ENCODE data around the gene COLEC11. TPM values are rescaled to one million over a fixed set of nuclear protein-coding genes. Genes with fewer than 3 reads are reported as not detected.

COLEC11 gene
- total and polyA plus RNA-seq, 10 of the 15 experiments (the other 5 are each of a cell fraction or from before 2014, with no cell fraction given) = 0.08 to 0.74 (median 0.14) TPM; not detected in 4

DNA sequence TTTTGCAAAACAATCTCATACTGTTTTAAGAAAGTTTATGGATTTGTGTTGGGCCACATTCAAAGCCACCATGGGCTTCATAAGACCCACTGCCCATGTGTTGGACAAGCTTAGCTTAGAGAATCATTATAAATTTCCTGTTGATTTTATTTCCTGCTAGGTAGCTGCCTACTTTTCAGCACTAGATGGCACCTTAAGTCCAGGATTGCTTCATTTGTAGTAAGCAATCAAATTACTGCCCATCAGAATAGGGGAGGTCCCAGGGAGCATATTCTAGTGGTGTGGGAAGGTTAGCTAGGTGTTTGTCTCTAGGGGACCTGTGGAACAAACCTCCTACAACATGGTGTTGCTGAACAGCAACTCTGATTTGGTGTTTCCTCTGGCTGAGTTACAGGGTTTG, 97.5 kb downstream of the COLEC11 start (continued):
- TF ChIP-seq SMC3 (IDR thresholded peaks at IDR 0.05; ENCODE audit: borderline replicate concordance, low read length) = peak; percentile 31; the same call in 1 of the 2 replicates
- TF ChIP-seq RAD21 (IDR thresholded peaks at IDR 0.05; ENCODE audit: insufficient read depth, low read depth, low read length) = peak; percentile 48
- no peak for TF ChIP-seq TCF12 (IDR thresholded peaks at IDR 0.05; ENCODE audit: low read depth, low read length)
- TF ChIP-seq, protein P1, sequence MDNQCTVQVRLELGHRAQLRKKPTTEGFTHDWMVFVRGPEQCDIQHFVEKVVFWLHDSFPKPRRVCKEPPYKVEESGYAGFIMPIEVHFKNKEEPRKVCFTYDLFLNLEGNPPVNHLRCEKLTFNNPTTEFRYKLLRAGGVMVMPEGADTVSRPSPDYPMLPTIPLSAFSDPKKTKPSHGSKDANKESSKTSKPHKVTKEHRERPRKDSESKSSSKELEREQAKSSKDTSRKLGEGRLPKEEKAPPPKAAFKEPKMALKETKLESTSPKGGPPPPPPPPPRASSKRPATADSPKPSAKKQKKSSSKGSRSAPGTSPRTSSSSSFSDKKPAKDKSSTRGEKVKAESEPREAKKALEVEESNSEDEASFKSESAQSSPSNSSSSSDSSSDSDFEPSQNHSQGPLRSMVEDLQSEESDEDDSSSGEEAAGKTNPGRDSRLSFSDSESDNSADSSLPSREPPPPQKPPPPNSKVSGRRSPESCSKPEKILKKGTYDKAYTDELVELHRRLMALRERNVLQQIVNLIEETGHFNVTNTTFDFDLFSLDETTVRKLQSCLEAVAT (IDR thresholded peaks at IDR 0.05) = no peak
- TF ChIP-seq KLF5 (IDR thresholded peaks at IDR 0.05; ENCODE audit: partially characterized antibody) = no peak
- TF ChIP-seq, protein P2, sequence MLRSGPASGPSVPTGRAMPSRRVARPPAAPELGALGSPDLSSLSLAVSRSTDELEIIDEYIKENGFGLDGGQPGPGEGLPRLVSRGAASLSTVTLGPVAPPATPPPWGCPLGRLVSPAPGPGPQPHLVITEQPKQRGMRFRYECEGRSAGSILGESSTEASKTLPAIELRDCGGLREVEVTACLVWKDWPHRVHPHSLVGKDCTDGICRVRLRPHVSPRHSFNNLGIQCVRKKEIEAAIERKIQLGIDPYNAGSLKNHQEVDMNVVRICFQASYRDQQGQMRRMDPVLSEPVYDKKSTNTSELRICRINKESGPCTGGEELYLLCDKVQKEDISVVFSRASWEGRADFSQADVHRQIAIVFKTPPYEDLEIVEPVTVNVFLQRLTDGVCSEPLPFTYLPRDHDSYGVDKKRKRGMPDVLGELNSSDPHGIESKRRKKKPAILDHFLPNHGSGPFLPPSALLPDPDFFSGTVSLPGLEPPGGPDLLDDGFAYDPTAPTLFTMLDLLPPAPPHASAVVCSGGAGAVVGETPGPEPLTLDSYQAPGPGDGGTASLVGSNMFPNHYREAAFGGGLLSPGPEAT (IDR thresholded peaks at IDR 0.05; ENCODE audit: low read depth) = no peak
- TF ChIP-seq, protein P3, sequence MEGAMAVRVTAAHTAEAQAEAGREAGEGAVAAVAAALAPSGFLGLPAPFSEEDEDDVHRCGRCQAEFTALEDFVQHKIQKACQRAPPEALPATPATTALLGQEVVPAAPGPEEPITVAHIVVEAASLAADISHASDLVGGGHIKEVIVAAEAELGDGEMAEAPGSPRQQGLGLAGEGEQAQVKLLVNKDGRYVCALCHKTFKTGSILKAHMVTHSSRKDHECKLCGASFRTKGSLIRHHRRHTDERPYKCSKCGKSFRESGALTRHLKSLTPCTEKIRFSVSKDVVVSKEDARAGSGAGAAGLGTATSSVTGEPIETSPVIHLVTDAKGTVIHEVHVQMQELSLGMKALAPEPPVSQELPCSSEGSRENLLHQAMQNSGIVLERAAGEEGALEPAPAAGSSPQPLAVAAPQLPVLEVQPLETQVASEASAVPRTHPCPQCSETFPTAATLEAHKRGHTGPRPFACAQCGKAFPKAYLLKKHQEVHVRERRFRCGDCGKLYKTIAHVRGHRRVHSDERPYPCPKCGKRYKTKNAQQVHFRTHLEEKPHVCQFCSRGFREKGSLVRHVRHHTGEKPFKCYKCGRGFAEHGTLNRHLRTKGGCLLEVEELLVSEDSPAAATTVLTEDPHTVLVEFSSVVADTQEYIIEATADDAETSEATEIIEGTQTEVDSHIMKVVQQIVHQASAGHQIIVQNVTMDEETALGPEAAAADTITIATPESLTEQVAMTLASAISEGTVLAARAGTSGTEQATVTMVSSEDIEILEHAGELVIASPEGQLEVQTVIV (IDR thresholded peaks at IDR 0.05; ENCODE audit: borderline replicate concordance, partially characterized antibody) = no peak
- no peak for TF ChIP-seq WRNIP1 (IDR thresholded peaks at IDR 0.05; ENCODE audit: borderline replicate concordance, low read depth, low read length)
- no peak for TF ChIP-seq NR2C1 (IDR thresholded peaks at IDR 0.05)
- TF ChIP-seq BRCA1 (IDR thresholded peaks at IDR 0.05; ENCODE audit: low read depth, low read length) = no peak
- TF ChIP-seq STAT1 (conservative IDR thresholded peaks at IDR 0.05) = no peak
- TF ChIP-seq, protein P4, sequence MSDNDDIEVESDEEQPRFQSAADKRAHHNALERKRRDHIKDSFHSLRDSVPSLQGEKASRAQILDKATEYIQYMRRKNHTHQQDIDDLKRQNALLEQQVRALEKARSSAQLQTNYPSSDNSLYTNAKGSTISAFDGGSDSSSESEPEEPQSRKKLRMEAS (IDR thresholded peaks at IDR 0.05; ENCODE audit: low read depth, low read length) = no peak
- TF ChIP-seq, protein P5, sequence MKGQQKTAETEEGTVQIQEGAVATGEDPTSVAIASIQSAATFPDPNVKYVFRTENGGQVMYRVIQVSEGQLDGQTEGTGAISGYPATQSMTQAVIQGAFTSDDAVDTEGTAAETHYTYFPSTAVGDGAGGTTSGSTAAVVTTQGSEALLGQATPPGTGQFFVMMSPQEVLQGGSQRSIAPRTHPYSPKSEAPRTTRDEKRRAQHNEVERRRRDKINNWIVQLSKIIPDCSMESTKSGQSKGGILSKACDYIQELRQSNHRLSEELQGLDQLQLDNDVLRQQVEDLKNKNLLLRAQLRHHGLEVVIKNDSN (IDR thresholded peaks at IDR 0.05; ENCODE audit: borderline replicate concordance, extremely low read length, insufficient read depth, low read depth, low read length) = no peak
- no peak for TF ChIP-seq JUND (IDR thresholded peaks at IDR 0.05; ENCODE audit: low read depth, low read length)
- TF ChIP-seq, protein P6, sequence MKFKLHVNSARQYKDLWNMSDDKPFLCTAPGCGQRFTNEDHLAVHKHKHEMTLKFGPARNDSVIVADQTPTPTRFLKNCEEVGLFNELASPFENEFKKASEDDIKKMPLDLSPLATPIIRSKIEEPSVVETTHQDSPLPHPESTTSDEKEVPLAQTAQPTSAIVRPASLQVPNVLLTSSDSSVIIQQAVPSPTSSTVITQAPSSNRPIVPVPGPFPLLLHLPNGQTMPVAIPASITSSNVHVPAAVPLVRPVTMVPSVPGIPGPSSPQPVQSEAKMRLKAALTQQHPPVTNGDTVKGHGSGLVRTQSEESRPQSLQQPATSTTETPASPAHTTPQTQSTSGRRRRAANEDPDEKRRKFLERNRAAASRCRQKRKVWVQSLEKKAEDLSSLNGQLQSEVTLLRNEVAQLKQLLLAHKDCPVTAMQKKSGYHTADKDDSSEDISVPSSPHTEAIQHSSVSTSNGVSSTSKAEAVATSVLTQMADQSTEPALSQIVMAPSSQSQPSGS (IDR thresholded peaks at IDR 0.05; ENCODE audit: low read length) = no peak

Data from GM12878 (cell line).